ENCODE data around the gene DOK4.
"Not testable (repeated sequence)": the region's sequence is repeated elsewhere in the genome, so short reads cannot be mapped to it uniquely, and the experiment has no call there.

DOK4 gene

DNA sequence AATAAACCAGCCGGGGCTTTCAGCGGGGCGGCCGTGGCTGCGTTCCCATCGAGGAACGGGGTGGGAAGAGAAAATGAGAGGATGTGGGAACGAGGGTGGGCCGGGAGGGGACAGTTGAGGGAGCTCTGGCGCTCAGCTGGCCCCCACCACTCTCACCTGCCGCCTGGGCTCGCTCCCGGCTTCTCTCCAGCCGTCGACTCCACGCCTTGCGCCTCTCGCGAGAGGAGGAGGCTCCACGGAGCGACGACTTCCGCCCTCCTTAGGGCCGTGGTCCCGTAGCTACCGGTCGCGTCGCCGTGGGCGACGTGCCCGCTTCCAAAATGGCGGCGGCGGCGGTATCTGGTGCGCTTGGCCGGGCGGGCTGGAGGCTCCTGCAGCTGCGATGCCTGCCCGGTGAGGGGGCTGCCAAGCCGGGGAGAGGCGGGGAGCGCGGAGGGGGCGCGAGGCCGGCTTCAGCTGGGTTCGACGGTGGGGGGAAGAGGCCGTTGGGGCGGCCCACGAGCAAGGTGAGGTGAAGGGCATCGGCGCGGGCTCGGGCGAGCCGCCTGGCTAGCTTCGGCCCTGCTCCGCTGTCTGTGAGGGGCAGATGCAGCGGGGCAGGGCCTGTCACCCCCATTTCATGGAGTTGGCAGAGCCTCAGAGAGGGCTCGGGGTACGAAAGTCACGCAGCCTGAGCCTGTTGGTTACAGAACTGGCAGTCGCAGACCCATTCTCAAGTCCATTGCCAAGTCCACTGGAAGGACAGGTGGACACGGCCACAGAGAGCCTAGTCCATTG is 38.9 kb downstream of the DOK4 start, which contains the start of the genes CIAPIN1 and COQ9:
CIAPIN1 (minus strand) TSS at position 200 of the 777 bp plus-strand sequence. CDS start 6,457 bp downstream, outside the sequence.
COQ9 (plus strand) TSS at position 294 of the 777 bp plus-strand sequence; CDS start at position 321, 27 bp downstream.
- DNase-seq (ENCODE audit: low read depth in 1 of 2, low spot score in 1 of 2): peak; percentile 85

GRCh38 chr16:57446531-57447185 is 39.6 kb downstream of the DOK4 start:
- no peak for DNase-seq (ENCODE audit: low read depth in 1 of 2, low spot score in 1 of 2)

DNA sequence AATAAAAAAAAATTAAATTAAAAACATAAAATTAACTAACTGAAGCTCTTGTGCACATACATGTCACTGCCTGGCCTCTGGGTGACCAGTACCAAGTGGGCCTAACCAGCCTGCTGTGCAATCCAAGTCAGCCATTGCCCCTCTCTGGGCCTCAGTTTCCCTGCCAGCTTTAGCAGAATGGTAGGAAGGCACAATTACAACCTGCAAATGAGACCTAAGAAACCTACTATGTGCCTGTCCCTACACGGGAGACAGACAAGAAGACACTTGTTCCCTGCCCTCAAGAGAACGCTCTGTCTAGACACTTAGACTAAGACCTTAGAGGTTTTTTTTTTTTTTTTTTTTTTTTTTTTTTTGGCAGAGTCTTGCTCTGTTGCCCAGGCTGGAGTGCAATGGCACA is 40.8 kb downstream of the DOK4 start:
- no peak for DNase-seq (ENCODE audit: low read depth in 1 of 2, low spot score in 1 of 2)

DNA sequence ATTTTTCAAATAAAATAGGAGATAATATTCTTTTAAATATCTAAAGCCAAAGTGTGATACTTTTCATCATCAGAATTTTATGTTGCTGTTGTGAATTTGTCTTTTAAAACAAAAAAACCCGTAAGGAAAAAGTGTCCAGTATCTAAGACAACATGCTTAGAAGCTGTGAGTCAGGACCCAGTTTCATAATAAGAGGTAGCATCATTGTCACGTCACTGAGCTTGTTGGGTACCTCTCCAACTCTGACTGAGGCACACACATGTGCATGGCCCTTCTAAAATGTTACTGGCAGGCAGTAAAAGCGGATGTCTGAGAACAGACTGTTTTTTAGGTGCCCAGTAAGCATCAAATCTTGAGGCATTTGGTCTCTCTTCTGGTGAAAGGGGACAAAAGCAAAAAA is 41.6 kb downstream of the DOK4 start:
- no peak for DNase-seq (ENCODE audit: low read depth in 1 of 2, low spot score in 1 of 2)

GRCh38 chr16:57440551-57440950 is 45.7 kb downstream of the DOK4 start:
- not testable (repeated sequence) for DNase-seq (ENCODE audit: low read depth in 1 of 2, low spot score in 1 of 2)

DNA sequence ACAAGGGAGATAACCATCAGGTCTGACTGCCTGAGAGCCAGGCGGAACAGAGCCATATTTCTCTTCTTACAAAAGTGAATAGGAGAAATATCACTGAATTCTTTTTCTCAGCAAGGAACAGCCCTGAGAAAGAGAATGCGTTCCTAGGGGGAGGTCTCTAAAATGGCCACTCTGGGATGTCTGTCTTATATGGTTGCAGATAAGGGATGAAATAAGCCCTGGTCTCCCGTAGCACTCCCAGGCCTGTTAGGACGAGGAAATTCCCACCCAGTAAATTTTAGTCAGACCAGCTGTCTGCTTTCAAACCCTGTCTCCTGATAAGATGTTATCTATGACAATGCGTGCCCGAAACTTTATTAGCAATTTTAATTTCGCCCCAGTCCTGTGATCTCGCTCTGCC is 46.3 kb downstream of the DOK4 start:
- not testable (repeated sequence) for DNase-seq (ENCODE audit: low read depth in 1 of 2, low spot score in 1 of 2)

GRCh38 chr16:57435838-57436237 is 50.5 kb downstream of the DOK4 start:
- DNase-seq (ENCODE audit: low read depth in 1 of 2, low spot score in 1 of 2): no peak

GRCh38 chr16:57434003-57434402 is 52.3 kb downstream of the DOK4 start:
- no peak for DNase-seq (ENCODE audit: low read depth in 1 of 2, low spot score in 1 of 2)

GRCh38 chr16:57432989-57433388 is 53.3 kb downstream of the DOK4 start:
- DNase-seq (ENCODE audit: low read depth in 1 of 2, low spot score in 1 of 2): no peak

- no peak for DNase-seq (ENCODE audit: low read depth in 1 of 2, low spot score in 1 of 2)
Measured at GRCh38 chr16:57432505-57432904, 53.8 kb downstream of the DOK4 start.

DNA sequence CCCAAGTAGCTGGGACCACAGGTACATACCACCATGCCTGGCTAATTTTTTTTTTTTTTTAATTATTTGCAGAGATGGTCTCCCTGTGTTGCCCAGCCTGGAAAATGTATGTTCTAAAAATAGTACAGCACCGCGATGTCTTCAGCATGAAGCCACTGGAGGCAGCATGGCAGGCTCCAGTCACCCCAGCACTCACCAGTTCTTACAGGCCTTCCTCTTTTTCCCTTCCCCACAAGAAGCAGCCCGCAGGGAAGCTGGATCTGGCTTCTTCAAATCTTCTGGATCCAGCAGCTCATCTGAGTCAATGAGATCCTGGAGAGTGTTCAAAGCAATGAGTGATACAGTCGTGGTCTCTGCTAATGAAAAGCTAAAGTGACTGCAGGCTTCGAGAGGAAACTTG is 55.3 kb downstream of the DOK4 start:
- no peak for DNase-seq (ENCODE audit: low read depth in 1 of 2, low spot score in 1 of 2)

- no peak for DNase-seq (ENCODE audit: low read depth in 1 of 2, low spot score in 1 of 2)
Measured at GRCh38 chr16:57427824-57428223, 58.5 kb downstream of the DOK4 start.

DNA sequence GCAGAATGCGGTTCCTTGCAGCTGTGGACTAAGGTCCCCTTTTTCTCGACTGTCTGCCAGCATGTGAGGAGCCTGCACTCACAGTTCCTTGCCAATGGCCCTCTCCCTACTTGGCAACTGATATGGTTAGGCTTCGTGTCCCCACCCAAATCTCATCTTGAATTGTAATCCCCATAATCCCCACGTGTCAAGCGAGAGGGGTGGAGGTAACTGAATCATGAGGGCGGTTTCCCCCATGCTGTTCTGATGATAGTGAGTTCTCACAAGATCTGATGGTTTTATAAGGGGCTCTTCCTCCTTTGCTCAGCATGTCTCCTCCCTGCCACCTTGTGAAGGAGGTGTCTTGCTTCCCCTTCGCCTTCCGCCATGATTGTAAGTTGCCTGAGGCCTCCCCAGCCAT is 59.0 kb downstream of the DOK4 start:
- DNase-seq (ENCODE audit: low read depth in 1 of 2, low spot score in 1 of 2): no peak

- no peak for DNase-seq (ENCODE audit: low read depth in 1 of 2, low spot score in 1 of 2)
Measured at GRCh38 chr16:57426356-57426755, 59.9 kb downstream of the DOK4 start.

DNA sequence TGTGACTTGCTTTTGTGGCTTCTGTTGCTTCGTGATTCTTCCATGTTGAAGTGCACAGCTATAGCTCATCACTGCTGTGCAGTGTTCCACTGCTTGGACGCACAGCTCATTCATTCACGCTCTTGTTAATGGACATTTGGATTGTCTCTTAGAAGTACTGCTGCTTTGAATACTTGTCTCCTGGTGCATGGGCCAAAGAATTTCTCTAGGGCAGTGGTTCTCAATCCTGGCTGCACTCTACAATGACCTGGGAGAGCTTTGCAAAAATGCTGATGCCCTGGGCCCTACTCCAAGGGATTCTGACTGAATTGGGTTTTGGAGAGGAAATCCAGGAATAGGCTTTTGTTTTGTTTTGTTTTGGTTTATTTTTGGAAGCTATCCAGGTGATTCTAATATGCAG is 61.7 kb downstream of the DOK4 start:
- no peak for DNase-seq (ENCODE audit: low read depth in 1 of 2, low spot score in 1 of 2)

DNA sequence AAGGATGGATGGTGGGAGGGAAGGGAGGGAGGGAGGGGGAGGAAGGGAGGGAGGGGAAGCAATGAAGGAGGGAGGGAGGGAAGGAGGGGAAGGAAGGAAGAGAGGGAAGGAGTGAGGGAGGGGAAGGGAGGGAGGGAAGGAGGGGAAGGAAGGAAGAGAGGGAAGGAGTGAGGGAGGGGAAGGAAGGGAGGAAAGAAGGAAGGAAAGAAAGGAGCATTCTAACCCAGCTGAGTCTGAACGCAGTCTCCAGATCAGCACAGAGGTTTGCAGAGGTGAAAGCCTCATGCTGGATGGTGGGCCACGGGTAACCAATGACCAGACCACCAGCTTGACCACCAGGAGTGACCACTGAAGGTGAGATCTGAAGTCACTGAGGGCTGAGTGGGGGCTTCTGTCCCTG is 63.1 kb downstream of the DOK4 start:
- DNase-seq (ENCODE audit: low read depth in 1 of 2, low spot score in 1 of 2): no peak

GRCh38 chr16:57422026-57422944 is 64.0 kb downstream of the DOK4 start:
- no peak for DNase-seq (ENCODE audit: low read depth in 1 of 2, low spot score in 1 of 2)
